GM12891 (cell line): Measurements from ENCODE around the gene CDK18.

ENCODE experiments used
- POLR2A ChIP-seq: IDR thresholded peaks from 2 replicates; pipeline ENCODE4 v1.6.1; 2011; ENCODE audit warnings: low read depth, low read length, control low read depth
- POLR2AphosphoS5 ChIP-seq: IDR thresholded peaks from 2 replicates; pipeline ENCODE4 v1.6.1; 2011; ENCODE audit warnings: low read depth, low read length, control low read depth
- TAF1 ChIP-seq: IDR thresholded peaks from 2 replicates; pipeline ENCODE4 v1.6.1; 2011; ENCODE audit warnings: low read depth, low read length, control low read depth

DNA sequence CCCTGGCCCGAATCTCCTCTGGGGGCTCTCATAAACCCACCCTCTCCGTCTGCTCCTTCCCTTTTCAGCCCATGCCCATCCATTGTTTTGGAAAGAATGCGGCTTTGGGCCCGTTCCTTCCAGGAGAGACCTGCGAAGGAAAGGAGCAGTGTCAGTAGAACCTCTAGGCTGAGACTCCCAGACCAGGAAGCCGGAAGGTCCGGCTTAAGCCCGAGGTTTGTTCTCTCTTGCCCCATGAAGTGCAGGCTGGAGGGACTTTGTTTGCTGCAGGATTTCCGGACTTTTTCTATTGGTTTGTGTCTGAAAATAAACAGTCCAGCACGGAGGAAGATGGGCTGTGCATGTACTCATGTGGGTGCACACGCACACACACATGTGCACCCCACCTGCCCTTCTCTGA lies 77.6 kb downstream of the CDK18 start:
- TF ChIP-seq TAF1: no peak
- TF ChIP-seq POLR2A: no peak
- TF ChIP-seq POLR2AphosphoS5: no peak
